Activated CD4-positive, alpha-beta memory T cell treated with anti-CD3 and anti-CD28 coated beads, Interleukin-2, amount 10 ng/mL, durations not matched to agents 7 days and 5 days (primary cell): ENCODE measurements around the gene ALS2. TPM values are rescaled to one million over a fixed set of nuclear protein-coding genes. Genes with fewer than 3 reads are reported as not detected.

Experiments used
- CTCF ChIA-PET: fragments of 350-600 bp; sonication (Branson Sonifier 250); formaldehyde crosslinking; loops from one replicate; lab custom pipeline; 2021; ENCODE audit warnings: antibody characterized with exemption, inconsistent platforms; lab: Charles Lee
- POLR2A ChIA-PET: fragments of 350-600 bp; sonication (Branson Sonifier 250); formaldehyde crosslinking; loops from one replicate; lab custom pipeline; 2021; ENCODE audit warnings: antibody characterized with exemption; lab: Charles Lee
- DNase-seq: peaks from one replicate; pipeline ENCODE4 v3.0.0-alpha.2; 2020
- H3K27ac Mint-ChIP-seq: one replicate; pipeline ENCODE4 v1.8.0; 2021; ENCODE audit warnings: mild to moderate bottlenecking, mixed read lengths
- H3K27me3 Mint-ChIP-seq: one replicate; pipeline ENCODE4 v1.8.0; 2021; ENCODE audit warnings: mixed read lengths
- H3K36me3 Mint-ChIP-seq: one replicate; pipeline ENCODE4 v1.8.0; 2021; ENCODE audit warnings: low read depth, mixed read lengths
- H3K4me1 Mint-ChIP-seq: one replicate; pipeline ENCODE4 v1.8.0; 2021; ENCODE audit warnings: mixed read lengths
- H3K4me3 Mint-ChIP-seq: one replicate; pipeline ENCODE4 v1.8.0; 2021; ENCODE audit warnings: mild to moderate bottlenecking, mixed read lengths
- H3K9me3 Mint-ChIP-seq: one replicate; pipeline ENCODE4 v1.8.0; 2021; ENCODE audit warnings: mixed read lengths
- total RNA-seq, 2 experiments: library from RNA; stranded (reverse); gene quantifications; one replicate each; pipeline ENCODE4 v1.2.3, GENCODE V29; 2021

Gene ALS2
- total RNA-seq, 2 experiments from 2014 or later = 13.3 to 13.5 TPM

- CTCF ChIA-PET = interaction anchor here (0.7 kb wide), 1 partner anchor 1789 kb away, joined by 3 read pairs; no protein-coding TSS in a partner anchor
- peaks cover 19% of the 10 kb centered on the region for H3K27me3 Mint-ChIP-seq
- no peaks in the 10 kb centered on the region for H3K9me3 Mint-ChIP-seq
- no peak for DNase-seq
- H3K4me1 Mint-ChIP-seq = peaks cover 5% of the 10 kb centered on the region
- H3K4me3 Mint-ChIP-seq = no peak overlapping the region
- no peaks in the 10 kb centered on the region for H3K36me3 Mint-ChIP-seq
- H3K27ac Mint-ChIP-seq = no peak overlapping the region
- POLR2A ChIA-PET = interaction anchor here (1.1 to 1.6 kb wide), 2 partner anchors 10 to 11 kb away, joined by 3 to 5 read pairs; partner anchors contain the start of gene TMEM237
These were observed 127.5 kb downstream of the ALS2 start for GRCh38 chr2:201653221-201653620.

Other genes starting within 250 kb of the ALS2 start
- 10 to 100 TPM; 13.4 to 15.2 TPM for gene TMEM237, start 137.4 kb downstream of the ALS2 start, total RNA-seq
- gene MPP4, start 82.3 kb downstream of the ALS2 start, total RNA-seq = not detected
- gene CDK15, start 25.6 kb upstream of the ALS2 start, total RNA-seq = not detected